LNCAP (cell line): ENCODE results near the gene WDR41.

ENCODE experiments used
- TF ChIP-seq, protein P1 (sequence below): fragments of 450-650 bp; IDR thresholded peaks from 2 replicates; pipeline ENCODE4 v1.5.1; 2017; ENCODE audit warnings: mild to moderate bottlenecking

Gene WDR41

DNA sequence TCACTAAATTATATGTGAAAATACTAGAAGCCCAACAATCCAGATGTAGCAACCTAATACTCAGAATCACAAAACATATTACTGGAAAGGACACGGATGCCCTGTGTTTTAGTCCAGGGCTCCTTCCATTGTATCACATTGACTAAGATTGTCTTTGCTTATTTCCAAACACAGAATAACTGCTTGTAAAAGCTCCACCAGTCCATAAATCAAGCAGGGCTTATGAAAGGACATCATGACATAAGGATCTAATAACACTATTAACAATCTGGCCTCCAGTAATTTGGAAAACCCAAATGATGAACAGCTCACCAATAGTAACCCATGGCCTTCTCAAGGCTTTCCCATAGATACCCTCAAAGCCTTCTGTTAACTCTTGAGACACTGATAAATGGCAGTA, 39.8 kb downstream of the WDR41 start:
- TF ChIP-seq, protein P1, sequence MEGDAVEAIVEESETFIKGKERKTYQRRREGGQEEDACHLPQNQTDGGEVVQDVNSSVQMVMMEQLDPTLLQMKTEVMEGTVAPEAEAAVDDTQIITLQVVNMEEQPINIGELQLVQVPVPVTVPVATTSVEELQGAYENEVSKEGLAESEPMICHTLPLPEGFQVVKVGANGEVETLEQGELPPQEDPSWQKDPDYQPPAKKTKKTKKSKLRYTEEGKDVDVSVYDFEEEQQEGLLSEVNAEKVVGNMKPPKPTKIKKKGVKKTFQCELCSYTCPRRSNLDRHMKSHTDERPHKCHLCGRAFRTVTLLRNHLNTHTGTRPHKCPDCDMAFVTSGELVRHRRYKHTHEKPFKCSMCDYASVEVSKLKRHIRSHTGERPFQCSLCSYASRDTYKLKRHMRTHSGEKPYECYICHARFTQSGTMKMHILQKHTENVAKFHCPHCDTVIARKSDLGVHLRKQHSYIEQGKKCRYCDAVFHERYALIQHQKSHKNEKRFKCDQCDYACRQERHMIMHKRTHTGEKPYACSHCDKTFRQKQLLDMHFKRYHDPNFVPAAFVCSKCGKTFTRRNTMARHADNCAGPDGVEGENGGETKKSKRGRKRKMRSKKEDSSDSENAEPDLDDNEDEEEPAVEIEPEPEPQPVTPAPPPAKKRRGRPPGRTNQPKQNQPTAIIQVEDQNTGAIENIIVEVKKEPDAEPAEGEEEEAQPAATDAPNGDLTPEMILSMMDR, result no peak

DNA sequence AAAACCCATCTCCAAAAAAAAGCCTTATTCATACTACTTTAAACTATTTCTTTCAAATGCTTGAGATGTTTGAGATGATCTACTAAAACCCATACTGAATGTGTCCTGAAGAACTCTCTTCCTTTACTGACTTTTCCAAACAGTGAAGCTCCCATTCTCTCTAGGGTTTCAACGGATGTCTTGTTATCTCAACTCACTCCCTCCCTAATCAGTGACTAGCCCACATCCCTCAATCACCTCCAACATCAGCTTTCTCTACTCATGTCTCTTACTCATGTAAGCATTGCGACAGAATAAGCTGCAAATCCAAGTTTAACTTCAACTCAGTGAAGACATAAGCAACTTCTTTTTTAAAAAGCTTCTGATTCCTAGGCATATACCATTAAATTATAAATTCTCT, 42.1 kb downstream of the WDR41 start:
- TF ChIP-seq, protein P1, result no peak

DNA sequence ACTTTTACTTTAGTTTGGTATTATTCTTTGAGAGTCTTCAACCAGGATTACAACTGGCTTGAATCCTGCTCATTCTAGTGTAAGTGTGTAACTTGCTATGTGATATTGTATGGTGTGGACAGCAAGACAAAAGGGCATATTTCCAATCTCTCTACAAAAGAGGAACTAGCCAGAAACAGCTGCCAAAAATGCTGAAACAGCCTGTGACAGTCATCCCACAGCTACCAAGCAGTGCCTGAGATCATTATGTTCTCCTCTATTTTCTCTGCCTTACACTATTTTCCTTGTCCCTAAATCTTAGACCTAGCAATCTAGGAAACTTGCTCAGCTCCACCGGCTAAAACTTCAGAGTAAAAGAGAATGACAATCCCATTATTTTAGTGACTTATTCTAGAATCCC, 42.8 kb downstream of the WDR41 start:
- TF ChIP-seq, protein P1, result no peak

DNA sequence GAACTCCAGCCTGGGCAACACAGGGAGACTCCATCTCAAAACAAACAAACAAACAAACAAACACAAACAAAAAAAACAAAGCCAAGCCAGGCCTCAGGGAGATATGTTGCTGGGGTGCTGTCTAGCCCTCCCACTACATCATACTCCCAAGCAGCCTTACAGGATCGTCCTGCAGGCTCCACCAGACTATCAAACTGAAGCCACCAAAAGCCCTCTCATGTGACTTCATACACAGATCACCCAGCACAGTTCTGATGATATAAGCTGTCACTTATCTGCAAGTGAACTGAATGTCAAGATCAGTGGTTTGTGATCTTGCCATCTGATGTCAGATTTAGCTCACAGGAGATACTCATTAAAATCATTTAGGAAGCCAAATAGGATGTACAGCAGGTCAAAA, 43.3 kb downstream of the WDR41 start:
- TF ChIP-seq, protein P1, result no peak

DNA sequence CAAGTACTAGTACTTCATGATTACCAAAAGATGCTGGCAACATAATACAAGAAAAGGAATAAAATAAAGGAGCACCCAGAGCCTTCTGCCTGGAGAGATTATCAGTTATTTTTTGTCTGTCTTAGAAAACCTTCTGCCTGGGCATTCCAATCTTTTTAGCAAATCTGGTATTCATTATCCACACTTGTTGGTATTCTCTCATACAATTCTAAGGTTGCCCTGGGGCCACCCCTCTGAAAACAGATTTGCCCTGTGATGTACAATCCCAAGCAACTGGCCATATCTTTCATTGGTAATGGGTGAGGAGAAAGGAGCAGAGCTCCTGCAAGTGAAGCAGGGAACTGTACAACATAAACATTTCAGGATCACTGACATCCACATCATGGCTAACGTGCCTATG, 47.8 kb downstream of the WDR41 start:
- TF ChIP-seq, protein P1, result no peak

DNA sequence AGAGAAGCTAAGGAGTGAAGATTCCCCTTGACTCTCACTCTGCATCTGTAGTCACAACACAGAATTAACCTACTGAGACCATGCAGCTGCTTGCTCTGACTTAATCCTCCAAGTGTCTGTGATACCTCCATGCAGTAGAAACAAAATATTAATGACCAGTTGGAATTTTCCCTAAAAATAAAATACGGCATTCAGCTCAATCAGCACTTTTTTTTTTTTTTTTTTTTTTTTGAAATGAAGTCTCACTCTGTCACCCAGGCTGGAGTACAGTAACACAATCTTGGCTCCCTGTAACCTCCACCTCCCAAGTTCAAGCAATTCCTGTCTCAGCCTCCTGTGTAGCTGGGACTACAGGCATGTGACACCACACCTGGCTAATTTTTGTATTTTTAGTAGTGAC, 48.4 kb downstream of the WDR41 start:
- TF ChIP-seq, protein P1, result no peak

DNA sequence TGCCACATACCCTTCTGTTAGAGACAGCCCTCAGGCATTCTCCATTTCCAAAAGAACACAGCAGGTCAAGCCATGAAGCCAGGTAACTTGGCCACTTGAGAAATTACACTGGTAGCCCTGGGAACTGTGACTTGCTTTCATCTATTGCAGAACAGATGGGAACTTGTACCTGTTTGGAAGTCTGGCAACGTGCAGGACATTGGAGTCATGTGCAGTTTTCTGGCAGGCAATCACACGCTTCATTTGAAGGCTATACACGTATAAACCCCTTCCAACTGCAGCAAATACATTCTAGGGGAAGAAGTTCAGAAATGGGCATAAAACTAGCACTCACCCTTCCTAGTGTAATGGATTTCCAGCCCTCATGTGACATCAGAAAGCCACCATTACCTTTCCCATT, 54.0 kb downstream of the WDR41 start:
- TF ChIP-seq, protein P1, result no peak

DNA sequence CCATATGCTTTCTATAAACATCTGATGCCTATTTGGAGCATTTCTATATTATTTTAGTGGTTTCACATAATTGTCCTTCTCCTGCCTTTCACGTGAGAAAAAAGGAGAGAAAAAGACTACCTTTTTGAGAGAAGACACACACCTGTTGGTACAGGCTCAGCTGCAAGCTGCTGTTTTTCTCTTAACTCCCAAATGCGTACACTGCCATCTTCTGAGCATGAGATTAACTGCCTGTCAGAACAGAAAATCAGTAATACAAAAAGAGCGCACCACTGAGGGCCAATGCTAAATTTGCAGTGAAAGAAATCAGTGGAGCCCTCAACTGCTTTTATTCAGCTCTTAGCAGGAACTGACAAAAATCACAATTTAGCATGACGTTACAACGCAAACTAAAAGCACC, 54.9 kb downstream of the WDR41 start:
- TF ChIP-seq, protein P1, result peak; percentile 70
